Erythroblast (primary cell): ENCODE results near the gene DTD1.

Source experiments
- GATA1 ChIP-seq: IDR thresholded peaks from 2 replicates; pipeline ENCODE4 v1.6.1; 2011; ENCODE audit warnings: low read depth, mild to moderate bottlenecking, control low read depth, low read length, moderate library complexity
- POLR2A ChIP-seq: IDR thresholded peaks from 2 replicates; pipeline ENCODE4 v1.6.1; 2011; ENCODE audit warnings: mild to moderate bottlenecking, low read length

DNA sequence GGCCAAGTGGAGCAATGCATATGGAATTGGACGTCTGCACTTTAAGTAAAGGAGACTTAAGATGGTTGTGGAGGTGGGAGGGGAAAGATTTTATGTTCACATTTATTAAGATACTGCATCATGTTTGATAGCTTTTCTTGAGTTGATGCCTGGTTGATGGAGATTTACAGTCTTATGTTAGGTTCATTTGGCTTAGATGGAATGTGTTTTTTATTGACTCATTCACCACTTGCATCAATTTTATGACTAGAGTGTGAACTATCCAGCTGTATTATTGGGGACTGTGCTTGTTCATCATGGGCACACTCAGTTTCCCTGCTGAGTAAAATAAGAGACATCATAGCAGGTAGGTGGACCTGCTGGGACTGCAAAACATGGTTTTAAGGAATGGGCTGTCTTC is 134.5 kb downstream of the DTD1 start:
- TF ChIP-seq POLR2A (no peak), GATA1 (no peak)
